Hematopoietic multipotent progenitor cell treated with erythropoietin and hydrocortisone succinate and interleukin-3 and kit ligand, for 8 days (in vitro differentiated cells): ENCODE results near the gene PRODH2.

Experiments
- DNase-seq: peaks from one replicate; pipeline ENCODE4 v3.0.0-alpha.2; 2015

PRODH2 gene

DNA sequence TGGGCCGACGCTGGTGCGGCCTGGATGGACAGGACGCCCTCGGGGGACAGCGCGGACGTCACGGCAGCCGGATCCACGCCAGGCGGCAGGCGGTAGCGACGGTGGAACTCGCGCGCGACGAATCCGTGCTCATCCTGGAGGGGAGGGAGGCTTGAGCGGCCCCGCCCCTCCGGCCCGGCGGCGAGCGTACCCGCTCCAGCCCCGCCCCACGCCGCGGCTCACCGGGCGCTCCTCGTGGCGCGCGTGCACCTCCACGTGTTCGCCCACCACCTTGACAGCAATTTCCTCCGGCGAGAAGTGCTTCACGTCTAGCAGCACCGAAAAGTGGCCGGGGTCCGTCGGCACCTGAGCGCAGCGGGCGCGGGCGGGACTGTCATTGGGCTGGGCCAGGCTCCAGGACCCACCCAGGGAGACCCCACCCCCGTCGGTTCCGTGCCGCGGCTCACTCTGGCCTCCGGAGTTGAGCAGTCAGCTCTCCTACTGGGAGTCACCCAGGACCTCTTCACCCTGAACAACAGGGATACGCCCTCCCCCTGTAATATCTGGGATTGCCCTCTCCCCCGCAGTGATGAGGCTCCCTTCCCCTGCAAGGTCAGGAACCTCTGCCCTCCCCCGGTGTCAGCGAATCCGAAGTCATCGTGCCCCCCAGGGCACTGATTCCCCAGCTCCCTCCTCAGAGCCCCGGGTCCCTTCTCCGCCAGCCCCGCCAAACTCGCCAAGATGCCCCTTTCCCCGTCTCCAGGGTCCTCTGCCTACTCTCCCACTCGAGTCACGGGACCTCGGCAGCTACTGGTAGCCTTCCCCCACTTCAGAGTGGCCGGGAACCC lies 56.9 kb downstream of the PRODH2 start:
- peak; percentile 50 for DNase-seq

DNA sequence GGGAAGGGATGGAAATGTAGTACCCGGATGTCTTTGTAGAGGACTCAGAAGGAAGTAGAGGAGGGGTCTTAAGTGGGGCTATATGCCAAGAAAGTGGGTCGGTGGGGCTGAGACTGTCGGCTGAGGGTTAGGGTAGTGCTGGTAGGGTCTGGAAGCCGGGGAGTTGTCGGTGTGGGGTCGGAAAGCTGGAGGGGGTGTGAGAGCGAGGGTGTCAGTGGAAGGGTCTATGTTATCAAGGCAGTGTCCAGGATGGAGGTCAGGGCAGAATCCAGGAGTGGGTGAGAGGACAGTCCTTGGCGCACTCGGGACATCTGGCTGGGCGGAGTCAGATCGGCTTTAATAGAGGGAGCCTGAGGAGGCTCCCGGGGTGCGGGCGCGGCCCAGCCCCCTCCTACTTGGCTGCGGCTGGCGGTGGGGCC lies 57.5 kb downstream of the PRODH2 start:
- no peak for DNase-seq

DNA sequence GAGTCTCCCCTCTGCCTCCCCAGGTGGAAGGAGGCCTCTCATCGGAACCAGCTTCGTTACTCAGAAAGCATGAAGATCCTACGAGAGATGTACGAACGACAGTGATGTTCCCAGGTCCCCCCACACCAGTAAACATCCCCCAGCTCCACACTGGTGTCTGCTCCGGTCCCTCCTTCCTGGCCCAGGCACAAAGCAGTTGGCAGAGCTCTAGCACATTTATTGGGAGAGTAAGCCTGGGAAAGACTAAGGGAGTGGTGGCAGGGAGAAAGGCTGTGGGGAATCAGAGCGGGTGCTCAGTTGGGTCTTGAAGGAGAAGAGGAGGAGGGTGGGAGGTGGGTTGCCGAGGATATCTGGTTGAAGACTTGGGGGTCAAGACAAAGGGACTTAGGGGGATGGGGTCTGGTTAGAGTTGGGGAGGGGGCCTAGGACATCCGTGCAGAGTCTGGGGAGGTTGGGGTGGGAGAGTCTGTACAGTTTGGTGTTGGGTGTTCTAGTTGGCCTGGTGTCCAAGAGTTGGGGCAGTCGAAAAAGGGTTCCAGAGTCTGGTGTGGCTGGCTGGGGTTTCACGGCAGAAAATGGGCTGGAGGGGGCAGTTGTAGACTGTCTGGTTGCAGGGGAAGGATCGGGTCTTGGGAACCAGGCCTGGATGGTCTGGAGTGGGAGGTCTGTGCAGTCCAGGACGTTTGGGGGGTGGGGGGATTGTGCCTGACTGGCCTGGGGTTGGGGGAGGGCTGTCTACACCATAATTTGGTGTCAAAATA lies 58.1 kb downstream of the PRODH2 start:
- DNase-seq = no peak

DNA sequence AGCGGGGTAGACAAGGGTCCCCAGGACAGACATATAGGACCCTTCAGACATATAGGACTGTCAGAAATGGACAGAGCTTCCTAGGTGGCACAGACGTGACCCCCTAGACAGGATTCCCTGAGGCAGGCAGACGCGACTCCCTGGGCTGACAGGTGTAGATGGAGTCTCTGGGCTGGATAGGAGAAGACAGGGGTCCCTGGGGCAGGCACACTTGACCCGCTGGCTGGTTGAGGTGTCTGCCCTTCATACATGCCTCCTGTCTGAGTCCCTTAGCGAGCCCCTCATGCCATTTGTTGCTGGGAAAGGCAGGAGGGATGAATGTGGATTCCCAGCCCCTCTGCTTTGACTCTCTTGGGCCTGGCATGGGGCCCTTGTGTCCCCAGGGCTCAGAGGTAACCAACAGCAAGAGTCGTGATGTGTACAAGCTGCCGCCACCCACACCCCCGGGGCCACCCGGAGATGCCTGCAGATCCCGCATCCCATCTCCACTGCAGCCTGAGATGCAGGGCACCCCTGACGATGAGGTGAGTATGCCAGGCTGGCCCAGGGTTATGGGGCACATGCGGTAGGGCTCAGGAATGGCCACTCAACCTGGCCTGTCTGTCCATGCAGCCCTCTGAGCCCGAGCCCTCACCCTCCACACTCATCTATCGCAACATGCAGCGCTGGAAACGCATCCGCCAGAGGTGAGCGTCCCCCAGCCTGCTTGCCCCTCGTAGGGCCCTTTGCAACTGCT lies 58.8 kb downstream of the PRODH2 start:
- DNase-seq = no peak

DNA sequence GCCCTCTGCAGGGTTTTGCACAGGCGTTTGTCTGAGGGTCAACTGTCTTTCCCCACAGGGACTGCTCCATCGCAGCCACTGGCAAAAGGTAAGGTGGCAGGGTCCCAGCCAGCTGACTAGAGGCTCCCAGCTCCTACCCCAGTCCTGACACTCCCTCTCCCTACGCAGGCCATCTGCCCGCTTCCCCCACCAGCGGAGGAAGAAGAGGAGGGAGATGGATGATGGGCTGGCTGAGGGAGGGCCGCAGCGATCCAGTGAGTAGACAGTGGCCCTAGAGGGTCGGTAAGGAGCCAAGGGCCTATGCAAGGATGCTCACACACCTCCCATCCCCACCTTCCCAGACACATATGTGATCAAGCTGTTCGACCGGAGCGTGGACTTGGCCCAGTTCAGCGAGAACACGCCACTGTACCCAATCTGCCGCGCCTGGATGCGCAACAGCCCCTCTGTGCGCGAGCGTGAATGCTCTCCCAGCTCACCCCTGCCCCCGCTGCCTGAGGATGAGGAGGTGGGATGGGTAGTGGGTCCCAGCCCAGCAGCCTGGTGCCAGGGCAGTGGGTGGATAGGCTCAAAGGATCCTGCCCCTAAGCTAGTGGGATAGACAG lies 59.8 kb downstream of the PRODH2 start:
- no peak for DNase-seq

DNA sequence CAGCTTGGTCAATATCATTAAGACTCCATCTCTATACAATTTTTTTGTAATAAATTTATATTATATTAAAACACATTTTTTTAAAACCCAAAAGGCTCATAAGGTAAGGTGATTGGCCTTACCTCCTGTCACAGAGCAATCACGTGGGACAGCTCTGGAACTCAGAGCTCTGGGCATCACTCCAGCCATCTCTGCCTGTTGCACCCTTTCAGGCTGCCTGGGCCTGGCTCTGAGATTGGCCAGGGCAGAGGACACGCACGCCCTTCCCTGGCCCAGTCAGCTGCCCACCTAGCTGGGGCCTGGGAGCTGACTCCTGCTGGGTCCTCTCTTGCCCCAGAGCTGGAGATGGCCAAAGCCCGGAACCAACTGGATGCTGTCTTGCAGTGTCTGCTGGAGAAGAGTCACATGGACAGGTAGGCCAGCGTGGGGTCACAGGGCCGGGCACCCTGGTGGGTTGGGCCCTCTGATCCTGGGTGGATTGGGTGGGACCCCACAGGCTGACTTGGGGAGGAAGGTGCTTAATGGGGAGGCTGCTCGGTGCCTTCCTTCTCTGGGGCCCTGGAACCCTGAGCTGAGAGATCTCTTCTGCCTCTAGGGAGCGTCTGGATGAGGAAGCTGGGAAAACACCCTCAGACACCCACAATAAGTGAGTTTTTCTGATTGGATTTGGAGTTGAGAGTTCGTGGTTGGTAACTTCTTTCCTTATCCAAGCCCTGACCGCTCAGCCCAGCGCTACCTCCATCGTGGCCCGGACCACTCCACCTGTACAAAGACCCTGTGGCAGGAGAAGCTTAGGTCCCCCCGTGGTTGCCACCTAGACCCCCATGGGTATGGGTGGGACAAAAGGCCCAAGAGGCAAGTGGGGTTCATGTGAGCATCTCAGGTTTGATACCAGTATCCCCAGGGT lies 60.6 kb downstream of the PRODH2 start:
- DNase-seq = no peak

DNA sequence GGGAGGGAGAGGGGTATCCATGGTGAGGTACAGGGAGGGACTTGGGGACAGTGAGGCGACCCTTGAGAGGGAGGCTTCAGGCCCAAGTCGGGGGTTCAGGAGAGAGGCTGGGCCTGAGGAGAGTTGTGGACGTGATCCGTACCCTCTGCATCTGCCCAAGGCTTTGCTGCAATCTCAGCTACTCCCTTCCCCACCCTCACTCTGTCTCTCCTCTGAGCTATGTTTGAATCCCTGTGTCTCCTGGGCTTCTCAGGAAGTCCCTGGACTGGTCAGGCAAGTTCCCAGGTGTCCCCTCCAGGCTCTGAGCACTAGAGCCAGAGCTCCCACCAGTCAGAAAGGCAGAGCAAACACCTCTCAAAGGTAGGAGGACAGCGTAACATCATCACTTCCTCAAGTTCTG lies 62.5 kb downstream of the PRODH2 start:
- no peak for DNase-seq
